ENCODE data around the gene CEMIP.

Gene CEMIP, protein sequence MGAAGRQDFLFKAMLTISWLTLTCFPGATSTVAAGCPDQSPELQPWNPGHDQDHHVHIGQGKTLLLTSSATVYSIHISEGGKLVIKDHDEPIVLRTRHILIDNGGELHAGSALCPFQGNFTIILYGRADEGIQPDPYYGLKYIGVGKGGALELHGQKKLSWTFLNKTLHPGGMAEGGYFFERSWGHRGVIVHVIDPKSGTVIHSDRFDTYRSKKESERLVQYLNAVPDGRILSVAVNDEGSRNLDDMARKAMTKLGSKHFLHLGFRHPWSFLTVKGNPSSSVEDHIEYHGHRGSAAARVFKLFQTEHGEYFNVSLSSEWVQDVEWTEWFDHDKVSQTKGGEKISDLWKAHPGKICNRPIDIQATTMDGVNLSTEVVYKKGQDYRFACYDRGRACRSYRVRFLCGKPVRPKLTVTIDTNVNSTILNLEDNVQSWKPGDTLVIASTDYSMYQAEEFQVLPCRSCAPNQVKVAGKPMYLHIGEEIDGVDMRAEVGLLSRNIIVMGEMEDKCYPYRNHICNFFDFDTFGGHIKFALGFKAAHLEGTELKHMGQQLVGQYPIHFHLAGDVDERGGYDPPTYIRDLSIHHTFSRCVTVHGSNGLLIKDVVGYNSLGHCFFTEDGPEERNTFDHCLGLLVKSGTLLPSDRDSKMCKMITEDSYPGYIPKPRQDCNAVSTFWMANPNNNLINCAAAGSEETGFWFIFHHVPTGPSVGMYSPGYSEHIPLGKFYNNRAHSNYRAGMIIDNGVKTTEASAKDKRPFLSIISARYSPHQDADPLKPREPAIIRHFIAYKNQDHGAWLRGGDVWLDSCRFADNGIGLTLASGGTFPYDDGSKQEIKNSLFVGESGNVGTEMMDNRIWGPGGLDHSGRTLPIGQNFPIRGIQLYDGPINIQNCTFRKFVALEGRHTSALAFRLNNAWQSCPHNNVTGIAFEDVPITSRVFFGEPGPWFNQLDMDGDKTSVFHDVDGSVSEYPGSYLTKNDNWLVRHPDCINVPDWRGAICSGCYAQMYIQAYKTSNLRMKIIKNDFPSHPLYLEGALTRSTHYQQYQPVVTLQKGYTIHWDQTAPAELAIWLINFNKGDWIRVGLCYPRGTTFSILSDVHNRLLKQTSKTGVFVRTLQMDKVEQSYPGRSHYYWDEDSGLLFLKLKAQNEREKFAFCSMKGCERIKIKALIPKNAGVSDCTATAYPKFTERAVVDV (N-terminal part only)

DNA sequence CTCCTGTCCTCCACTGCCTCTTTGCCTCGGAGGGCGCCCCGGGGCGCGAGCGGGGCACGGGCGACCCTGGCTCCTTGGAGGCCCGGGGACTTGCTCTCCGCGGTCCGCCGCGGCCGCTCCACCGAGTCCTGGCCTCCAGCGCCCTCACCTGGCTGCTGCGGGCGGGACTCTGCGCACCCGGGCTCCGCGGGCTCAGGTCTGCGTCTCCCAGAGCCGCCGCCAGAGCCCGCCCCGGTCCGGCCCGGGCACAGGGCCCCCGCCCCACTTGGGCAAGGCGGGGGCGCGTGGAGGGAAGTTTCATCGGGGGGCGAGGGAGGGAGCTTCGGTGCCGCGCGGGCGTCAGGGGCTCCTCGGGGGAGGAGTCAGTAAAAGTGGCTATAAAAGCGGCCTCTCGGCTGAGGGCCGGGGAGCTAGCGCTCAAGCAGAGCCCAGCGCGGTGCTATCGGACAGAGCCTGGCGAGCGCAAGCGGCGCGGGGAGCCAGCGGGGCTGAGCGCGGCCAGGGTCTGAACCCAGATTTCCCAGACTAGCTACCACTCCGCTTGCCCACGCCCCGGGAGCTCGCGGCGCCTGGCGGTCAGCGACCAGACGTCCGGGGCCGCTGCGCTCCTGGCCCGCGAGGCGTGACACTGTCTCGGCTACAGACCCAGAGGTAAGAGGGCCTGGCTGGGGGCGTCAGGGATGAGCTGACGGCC, at the start of gene CEMIP:
CEMIP (plus strand) TSS at position 407 of the 694 bp plus-strand sequence. CDS start 94,510 bp downstream, outside the sequence.
- no peak for DNase-seq

DNA sequence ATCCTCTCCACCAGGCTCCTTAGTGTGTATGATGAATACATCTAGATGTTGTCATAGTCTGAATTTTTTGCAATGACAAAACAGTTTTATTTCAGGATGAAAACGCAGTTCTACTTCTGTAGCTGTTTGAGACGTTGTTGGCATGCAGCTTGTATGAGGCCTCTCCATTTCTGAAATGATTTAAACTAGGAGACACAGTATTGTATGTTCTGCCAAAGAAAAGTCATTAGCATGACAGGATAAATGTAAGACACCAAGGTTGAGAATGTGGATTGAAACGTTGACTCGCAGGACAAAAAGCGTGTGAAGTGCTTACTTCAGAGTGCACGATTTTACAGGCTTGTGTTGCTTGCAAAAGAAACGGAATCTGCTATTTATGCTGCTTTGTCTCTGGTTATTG, 48.8 kb upstream of the CEMIP start:
- DNase-seq: no peak

- no peak for DNase-seq
Observed at GRCh38 chr15:80730926-80731325, 48.2 kb upstream of the CEMIP start.

GRCh38 chr15:80732167-80732566, 47.0 kb upstream of the CEMIP start:
- DNase-seq: no peak

GRCh38 chr15:80732818-80733217, 46.4 kb upstream of the CEMIP start:
- no peak for DNase-seq

GRCh38 chr15:80733460-80733859, 45.7 kb upstream of the CEMIP start:
- DNase-seq: no peak

- DNase-seq: no peak
Observed at GRCh38 chr15:80735344-80735743, 43.8 kb upstream of the CEMIP start.

- no peak for DNase-seq
Observed at GRCh38 chr15:80736560-80736959, 42.6 kb upstream of the CEMIP start.

GRCh38 chr15:80739919-80740318, 39.3 kb upstream of the CEMIP start:
- no peak for DNase-seq

GRCh38 chr15:80742081-80742480, 37.1 kb upstream of the CEMIP start:
- DNase-seq: no peak

DNA sequence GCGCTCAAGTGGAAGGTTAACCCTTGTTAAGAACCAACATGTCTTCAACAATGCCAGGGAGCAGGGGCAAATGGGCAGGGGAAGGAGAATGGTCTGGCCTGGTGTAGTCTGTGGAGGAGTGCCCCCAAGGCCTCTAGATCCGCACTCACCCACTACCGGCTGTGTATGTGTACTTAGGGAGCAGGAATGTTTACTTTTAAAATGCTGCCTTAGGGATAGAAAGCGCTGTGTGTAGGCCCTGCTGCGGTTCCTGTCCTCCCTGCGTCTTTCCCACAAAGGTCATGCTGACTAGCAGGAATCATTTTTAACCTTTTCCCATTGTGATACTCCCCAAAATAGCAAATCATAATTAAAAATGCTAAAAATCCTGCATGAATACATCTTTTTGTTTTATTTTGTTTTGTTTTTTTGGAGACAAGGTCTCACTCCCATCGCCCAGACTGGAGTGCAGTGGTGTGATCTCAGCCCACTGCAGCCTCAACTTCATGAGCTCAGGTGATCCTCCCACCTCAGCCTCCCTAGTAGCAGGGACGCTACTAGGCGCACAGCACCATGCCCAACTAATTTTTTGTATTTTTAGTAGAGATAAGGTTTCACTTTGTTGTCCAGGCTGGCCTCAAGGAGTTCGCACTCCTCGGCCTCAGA, 35.9 kb upstream of the CEMIP start:
- DNase-seq: no peak

DNA sequence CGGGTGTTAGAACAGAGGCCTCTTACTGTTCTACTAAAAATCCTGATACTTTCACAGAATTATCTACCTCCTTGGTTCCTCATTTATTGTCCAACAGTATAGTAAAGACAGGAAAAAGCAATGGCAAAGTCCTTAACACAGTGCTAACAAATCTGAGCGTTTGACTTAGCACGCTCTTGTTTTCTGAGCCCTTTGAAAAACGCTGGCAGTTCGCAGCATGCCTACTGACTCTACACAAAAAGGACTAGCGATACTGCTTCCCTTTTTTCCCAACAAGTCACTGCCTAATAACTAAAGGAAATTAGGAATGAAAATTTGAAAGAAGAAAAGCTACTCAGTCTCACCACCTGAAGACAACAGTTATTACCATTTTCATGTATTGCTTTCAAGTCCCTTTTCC, 34.8 kb upstream of the CEMIP start:
- no peak for DNase-seq

GRCh38 chr15:80744826-80745225, 34.3 kb upstream of the CEMIP start:
- DNase-seq: no peak

GRCh38 chr15:80745888-80746287, 33.3 kb upstream of the CEMIP start:
- no peak for DNase-seq

DNA sequence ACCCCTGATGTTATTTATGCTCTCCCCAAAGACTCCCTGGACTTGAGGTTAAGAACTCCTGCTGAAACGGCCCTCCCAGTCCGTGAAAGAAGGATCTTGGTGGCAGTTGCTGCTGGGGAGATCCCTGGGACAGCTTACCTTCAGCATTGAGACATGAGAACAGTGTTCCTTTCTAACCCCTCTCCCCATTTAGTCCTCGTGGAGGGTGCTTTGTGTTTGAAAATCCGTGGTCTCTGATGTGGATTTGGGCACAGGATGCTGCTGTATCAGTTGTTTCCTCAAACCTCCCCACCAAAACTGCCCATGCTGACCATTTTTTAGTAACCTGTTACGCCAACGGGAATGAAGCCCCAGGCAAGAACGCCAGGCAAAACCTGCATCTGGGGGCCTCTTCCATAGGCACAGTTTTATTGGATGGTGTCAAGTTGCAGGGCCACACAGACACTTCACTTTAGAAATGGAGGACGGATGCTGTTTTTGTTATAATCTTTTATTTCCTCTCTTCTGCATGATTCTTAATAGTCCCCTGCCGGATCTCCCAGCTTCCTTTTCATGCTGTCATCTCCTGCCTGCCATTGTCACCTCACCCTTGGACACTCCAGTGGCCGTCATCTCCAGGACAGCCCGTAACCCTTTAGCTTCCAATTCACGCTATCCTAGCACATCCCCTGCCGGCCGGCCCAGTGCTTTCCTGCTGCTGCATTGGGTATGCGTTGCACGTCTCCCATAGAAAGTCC, 31.7 kb upstream of the CEMIP start:
- no peak for DNase-seq

- DNase-seq: no peak
Observed at GRCh38 chr15:80749589-80749988, 29.6 kb upstream of the CEMIP start.

DNA sequence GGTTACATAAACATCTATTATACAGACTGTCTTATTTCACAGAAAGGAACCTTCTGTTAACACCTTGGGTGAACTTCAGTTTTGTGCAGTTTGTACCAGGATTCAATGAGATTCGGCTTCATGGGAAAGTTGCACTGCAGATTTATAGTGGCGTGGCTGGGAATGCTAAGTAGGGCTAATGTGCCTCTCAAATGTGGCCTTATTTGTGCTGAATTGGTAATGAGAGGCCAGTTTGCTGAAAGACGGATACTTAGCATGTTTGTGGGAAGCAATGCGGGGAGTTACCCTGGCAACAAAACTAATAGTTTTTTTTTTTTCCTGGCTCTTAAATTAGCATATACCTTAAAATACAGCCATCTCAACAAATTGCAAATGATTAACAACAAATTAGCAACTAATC, 28.6 kb upstream of the CEMIP start:
- DNase-seq: no peak

DNA sequence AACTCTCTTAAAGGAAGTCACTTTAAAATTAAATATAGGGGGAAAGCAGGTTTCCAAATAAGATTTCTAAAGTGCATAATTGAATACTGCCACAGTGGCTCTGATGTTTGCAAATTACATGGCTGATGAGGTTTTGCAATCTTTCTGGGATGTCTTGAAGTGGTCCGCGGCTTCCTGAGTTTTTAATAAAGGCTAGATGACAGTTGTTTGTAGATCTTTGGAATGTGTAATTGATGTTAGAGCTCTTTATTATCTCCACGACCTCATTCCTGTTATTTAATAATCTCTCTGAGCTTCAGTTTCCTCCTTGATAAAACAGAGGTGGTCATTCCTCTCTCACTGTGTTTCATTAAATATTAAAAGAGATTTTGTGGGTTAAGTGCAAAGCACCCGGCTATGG, 27.0 kb upstream of the CEMIP start:
- no peak for DNase-seq

DNA sequence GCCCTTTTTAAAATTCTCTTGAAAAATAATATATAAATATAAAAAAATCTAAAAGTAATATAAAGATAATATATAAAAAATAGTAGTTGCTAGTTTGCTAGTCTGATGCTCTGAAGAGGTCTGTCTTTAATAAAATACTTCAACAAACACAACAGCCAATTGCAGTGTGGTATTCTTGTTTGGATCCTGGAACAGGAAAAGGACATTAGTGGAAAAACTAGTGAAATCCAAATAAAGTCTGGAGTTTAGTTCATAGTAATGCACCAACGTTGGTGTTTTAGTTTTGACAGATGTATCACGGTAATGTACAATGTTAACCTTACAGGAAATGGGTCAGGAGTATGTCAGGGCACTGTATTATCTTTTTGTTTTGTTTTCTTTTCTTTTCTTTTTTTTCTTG, 26.0 kb upstream of the CEMIP start:
- no peak for DNase-seq

DNA sequence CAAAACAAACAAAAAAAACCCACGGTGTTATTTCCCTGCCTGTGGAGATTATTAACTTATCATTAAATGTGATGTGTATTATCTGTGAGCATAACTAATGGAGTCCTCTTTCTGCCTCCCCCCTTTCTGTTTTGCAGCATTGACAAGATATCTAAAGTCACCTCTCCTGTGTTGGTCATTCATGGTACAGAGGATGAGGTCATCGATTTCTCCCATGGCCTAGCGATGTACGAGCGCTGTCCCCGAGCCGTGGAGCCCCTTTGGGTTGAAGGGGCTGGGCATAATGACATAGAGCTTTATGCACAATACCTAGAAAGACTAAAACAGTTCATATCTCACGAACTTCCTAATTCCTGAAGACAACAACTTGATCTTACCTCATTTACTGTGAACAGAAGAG, 25.2 kb upstream of the CEMIP start:
- no peak for DNase-seq

DNA sequence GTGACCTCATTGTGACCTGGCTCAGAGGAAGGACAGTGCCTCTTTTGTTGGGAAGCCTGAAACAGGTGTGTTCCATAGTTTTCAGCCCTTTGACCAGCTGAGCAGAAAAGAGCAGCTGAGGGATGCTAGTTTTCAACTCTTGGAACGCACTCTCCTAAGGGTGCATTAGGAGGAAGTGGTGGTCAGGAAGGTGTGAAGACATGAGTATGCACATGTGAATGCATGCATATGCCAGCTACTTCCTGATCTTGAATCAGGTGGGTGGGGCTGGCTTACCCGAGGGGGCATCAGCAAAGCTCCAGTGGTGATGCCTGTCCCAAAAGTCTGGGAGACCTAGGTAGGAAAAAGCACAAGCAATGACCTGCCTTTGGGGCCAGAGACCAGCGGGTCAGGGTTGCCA, 23.3 kb upstream of the CEMIP start:
- peak; percentile 39 for DNase-seq
